ENCODE results near the gene INHBB.

Gene INHBB

GRCh38 chr2:120365236-120365793 lies 19.4 kb downstream of the INHBB start:
- Histone ChIP-seq H3K9me3 (replicated peaks; ENCODE audit: insufficient read depth, low read length) (no peaks in the 10 kb centered on the region), H3F3A (ENCODE audit: insufficient read depth, low read length) (no peaks in the 10 kb centered on the region), H3K4me3 (ENCODE audit: low read length) (no peak overlapping the region), H3K36me3 (replicated peaks; ENCODE audit: insufficient read depth, low read length) (no peaks in the 10 kb centered on the region), H3K9ac (ENCODE audit: low read length) (no peak overlapping the region), H3K4me2 (ENCODE audit: low read depth, low read length) (no peak overlapping the region), H3K27ac (ENCODE audit: low read length) (no peak overlapping the region), H3K9me2 (replicated peaks; ENCODE audit: insufficient read depth, low read length) (no peaks in the 10 kb centered on the region), H2AFZ (ENCODE audit: low read length) (no peak overlapping the region), H3K4me1 (ENCODE audit: low read length) (no peaks in the 10 kb centered on the region), H4K20me1 (ENCODE audit: insufficient read depth, low read length) (no peaks in the 10 kb centered on the region), H3K79me2 (ENCODE audit: low read length) (no peaks in the 10 kb centered on the region), H3K27me3 (replicated peaks; ENCODE audit: insufficient read depth, low read length) (peaks cover 28% of the 10 kb centered on the region)
- no peak for DNase-seq
- TF ChIP-seq, protein P1, sequence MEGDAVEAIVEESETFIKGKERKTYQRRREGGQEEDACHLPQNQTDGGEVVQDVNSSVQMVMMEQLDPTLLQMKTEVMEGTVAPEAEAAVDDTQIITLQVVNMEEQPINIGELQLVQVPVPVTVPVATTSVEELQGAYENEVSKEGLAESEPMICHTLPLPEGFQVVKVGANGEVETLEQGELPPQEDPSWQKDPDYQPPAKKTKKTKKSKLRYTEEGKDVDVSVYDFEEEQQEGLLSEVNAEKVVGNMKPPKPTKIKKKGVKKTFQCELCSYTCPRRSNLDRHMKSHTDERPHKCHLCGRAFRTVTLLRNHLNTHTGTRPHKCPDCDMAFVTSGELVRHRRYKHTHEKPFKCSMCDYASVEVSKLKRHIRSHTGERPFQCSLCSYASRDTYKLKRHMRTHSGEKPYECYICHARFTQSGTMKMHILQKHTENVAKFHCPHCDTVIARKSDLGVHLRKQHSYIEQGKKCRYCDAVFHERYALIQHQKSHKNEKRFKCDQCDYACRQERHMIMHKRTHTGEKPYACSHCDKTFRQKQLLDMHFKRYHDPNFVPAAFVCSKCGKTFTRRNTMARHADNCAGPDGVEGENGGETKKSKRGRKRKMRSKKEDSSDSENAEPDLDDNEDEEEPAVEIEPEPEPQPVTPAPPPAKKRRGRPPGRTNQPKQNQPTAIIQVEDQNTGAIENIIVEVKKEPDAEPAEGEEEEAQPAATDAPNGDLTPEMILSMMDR (IDR thresholded peaks at IDR 0.05; ENCODE audit: low read length) = no peak
- TF ChIP-seq EZH2phosphoT487 (IDR thresholded peaks at IDR 0.05; ENCODE audit: low read length) (no peak), EZH2 (optimal IDR thresholded peaks at IDR 0.05; ENCODE audit: low read depth, low read length) (no peak)

- no peak for TF ChIP-seq EZH2phosphoT487 (IDR thresholded peaks at IDR 0.05; ENCODE audit: low read length)
- TF ChIP-seq EZH2 (optimal IDR thresholded peaks at IDR 0.05; ENCODE audit: low read depth, low read length) = no peak
- TF ChIP-seq, protein P1 (IDR thresholded peaks at IDR 0.05; ENCODE audit: low read length) = no peak
- no peaks in the 10 kb centered on the region for H3K9me3 ChIP-seq (replicated peaks; ENCODE audit: insufficient read depth, low read length)
- no peaks in the 10 kb centered on the region for H3K79me2 ChIP-seq (ENCODE audit: low read length)
- no peak overlapping the region for H3K27ac ChIP-seq (ENCODE audit: low read length)
- no peak overlapping the region for H2AFZ ChIP-seq (ENCODE audit: low read length)
- no peaks in the 10 kb centered on the region for H3F3A ChIP-seq (ENCODE audit: insufficient read depth, low read length)
- H3K4me2 ChIP-seq (ENCODE audit: low read depth, low read length) = no peak overlapping the region
- H3K36me3 ChIP-seq (replicated peaks; ENCODE audit: insufficient read depth, low read length) = no peaks in the 10 kb centered on the region
- no peak overlapping the region for H3K9ac ChIP-seq (ENCODE audit: low read length)
- H3K4me3 ChIP-seq (ENCODE audit: low read length) = no peak overlapping the region
- H3K4me1 ChIP-seq (ENCODE audit: low read length) = no peaks in the 10 kb centered on the region
- H3K27me3 ChIP-seq (replicated peaks; ENCODE audit: insufficient read depth, low read length) = peaks cover 25% of the 10 kb centered on the region
- no peaks in the 10 kb centered on the region for H4K20me1 ChIP-seq (ENCODE audit: insufficient read depth, low read length)
- DNase-seq = no peak
- no peaks in the 10 kb centered on the region for H3K9me2 ChIP-seq (replicated peaks; ENCODE audit: insufficient read depth, low read length)
These were observed 20.8 kb downstream of the INHBB start for GRCh38 chr2:120366698-120367097.

DNA sequence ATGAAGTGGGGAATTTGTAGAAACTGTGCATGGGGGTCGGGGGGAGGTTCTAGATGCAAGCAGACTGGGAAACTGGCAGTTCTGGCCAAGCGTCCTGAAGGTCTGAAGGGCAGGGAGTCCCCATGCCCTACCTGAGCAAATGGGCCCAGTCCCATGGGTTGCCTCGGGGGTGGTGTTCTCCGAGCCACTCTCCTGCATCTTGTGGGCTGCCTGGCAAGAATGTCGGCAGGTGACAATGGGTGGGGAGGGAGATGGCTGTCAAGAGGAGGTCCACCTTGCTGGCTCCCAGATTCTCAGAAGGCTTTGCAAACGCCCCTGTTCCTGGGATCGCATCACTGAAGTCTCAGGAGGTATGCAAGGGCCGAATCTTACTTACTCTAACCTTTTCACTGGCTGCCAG lies 21.3 kb downstream of the INHBB start:
- no peaks in the 10 kb centered on the region for H4K20me1 ChIP-seq (ENCODE audit: insufficient read depth, low read length)
- H3K4me3 ChIP-seq (ENCODE audit: low read length) = no peak overlapping the region
- TF ChIP-seq EZH2 (optimal IDR thresholded peaks at IDR 0.05; ENCODE audit: low read depth, low read length) (no peak), EZH2phosphoT487 (IDR thresholded peaks at IDR 0.05; ENCODE audit: low read length) (no peak)
- TF ChIP-seq, protein P1 (IDR thresholded peaks at IDR 0.05; ENCODE audit: low read length) = no peak
- no peak for DNase-seq
- H2AFZ ChIP-seq (ENCODE audit: low read length) = no peak overlapping the region
- H3K4me2 ChIP-seq (ENCODE audit: low read depth, low read length) = no peak overlapping the region
- H3K27me3 ChIP-seq (replicated peaks; ENCODE audit: insufficient read depth, low read length) = peaks cover 24% of the 10 kb centered on the region
- no peak overlapping the region for H3K27ac ChIP-seq (ENCODE audit: low read length)
- H3K9me2 ChIP-seq (replicated peaks; ENCODE audit: insufficient read depth, low read length) = no peaks in the 10 kb centered on the region
- H3K36me3 ChIP-seq (replicated peaks; ENCODE audit: insufficient read depth, low read length) = no peaks in the 10 kb centered on the region
- H3K4me1 ChIP-seq (ENCODE audit: low read length) = no peaks in the 10 kb centered on the region
- H3K79me2 ChIP-seq (ENCODE audit: low read length) = no peaks in the 10 kb centered on the region
- no peaks in the 10 kb centered on the region for H3K9me3 ChIP-seq (replicated peaks; ENCODE audit: insufficient read depth, low read length)
- H3F3A ChIP-seq (ENCODE audit: insufficient read depth, low read length) = no peaks in the 10 kb centered on the region
- no peak overlapping the region for H3K9ac ChIP-seq (ENCODE audit: low read length)
